H9 (cell line): ENCODE results near the gene FGF21. TPM values are rescaled to one million over a fixed set of nuclear protein-coding genes. Genes with fewer than 3 reads are reported as not detected.

Source experiments
- DNase-seq: peaks from one replicate; pipeline ENCODE4 v3.0.0-alpha.2; 2017
- H2AFZ ChIP-seq: one replicate; pipeline ENCODE4 v1.6.1; 2013; ENCODE audit warnings: mild to moderate bottlenecking, low read length, control low read depth, moderate library complexity
- H2AK5ac ChIP-seq: 2 replicates; pipeline ENCODE4 v1.6.1; 2013; ENCODE audit warnings: low read length, control low read depth, mixed read lengths; ENCODE audit not compliant: insufficient read length
- H2BK120ac ChIP-seq: one replicate; pipeline ENCODE4 v1.6.1; 2013; ENCODE audit warnings: low read depth, mild to moderate bottlenecking, low read length, control low read depth, inconsistent platforms; ENCODE audit not compliant: poor library complexity, severe bottlenecking
- H2BK12ac ChIP-seq: 2 replicates; pipeline ENCODE4 v1.6.1; 2013; ENCODE audit warnings: low read length, control low read depth, mixed read lengths, low read depth; ENCODE audit not compliant: insufficient read length
- H2BK15ac ChIP-seq: 2 replicates; pipeline ENCODE4 v1.6.1; 2013; ENCODE audit warnings: low read depth, low read length, control low read depth
- H2BK20ac ChIP-seq: one replicate; pipeline ENCODE4 v1.6.1; 2013; ENCODE audit warnings: low read depth, mild to moderate bottlenecking, low read length, control low read depth, inconsistent platforms; ENCODE audit not compliant: poor library complexity, severe bottlenecking
- H2BK5ac ChIP-seq: 2 replicates; pipeline ENCODE4 v1.6.1; 2013; ENCODE audit warnings: low read length, control low read depth, mixed read lengths; ENCODE audit not compliant: insufficient read length
- H3K14ac ChIP-seq: 2 replicates; pipeline ENCODE4 v1.6.1; 2013; ENCODE audit warnings: low read length, control low read depth; ENCODE audit not compliant: insufficient read depth
- H3K18ac ChIP-seq: 2 replicates; pipeline ENCODE4 v1.6.1; 2013; ENCODE audit warnings: low read depth, mild to moderate bottlenecking, mixed read lengths, low read length, control low read depth; ENCODE audit not compliant: insufficient read length
- H3K23ac ChIP-seq: 2 replicates; pipeline ENCODE4 v1.6.1; 2013; ENCODE audit warnings: low read length, control low read depth, mixed read lengths, low read depth; ENCODE audit not compliant: insufficient read length
- H3K23me2 ChIP-seq: 2 replicates; pipeline ENCODE4 v1.6.1; 2013; ENCODE audit warnings: low read depth, mild to moderate bottlenecking, mixed read lengths, low read length, control low read depth; ENCODE audit not compliant: insufficient read length, poor library complexity, severe bottlenecking
- H3K27ac ChIP-seq: 2 replicates; pipeline ENCODE4 v1.5.1; 2013; ENCODE audit warnings: low read length, control low read depth, mixed read lengths, low read depth; ENCODE audit not compliant: insufficient read length
- H3K27me3 ChIP-seq: 2 replicates; pipeline ENCODE4 v1.6.1; 2013; ENCODE audit warnings: low read length, control low read depth, inconsistent platforms; ENCODE audit not compliant: insufficient read depth
- H3K4ac ChIP-seq: 2 replicates; pipeline ENCODE4 v1.6.1; 2013; ENCODE audit warnings: low read depth, mild to moderate bottlenecking, control low read depth, inconsistent platforms, low read length, moderate library complexity
- H3K4me1 ChIP-seq: 2 replicates; pipeline ENCODE4 v1.6.1; 2013; ENCODE audit warnings: low read length, control low read depth, inconsistent platforms; ENCODE audit not compliant: insufficient read depth
- H3K4me2 ChIP-seq: 2 replicates; pipeline ENCODE4 v1.6.1; 2013; ENCODE audit warnings: low read length, control low read depth, mixed read lengths; ENCODE audit not compliant: insufficient read length, insufficient read depth
- H3K56ac ChIP-seq: 2 replicates; pipeline ENCODE4 v1.6.1; 2013; ENCODE audit warnings: low read depth, mild to moderate bottlenecking, mixed read lengths, low read length, control low read depth; ENCODE audit not compliant: insufficient read length
- H3K79me1 ChIP-seq: 2 replicates; pipeline ENCODE4 v1.6.1; 2013; ENCODE audit warnings: low read depth, mild to moderate bottlenecking, moderate library complexity, low read length, control low read depth, inconsistent platforms; ENCODE audit not compliant: insufficient read depth, poor library complexity, severe bottlenecking
- H3K79me2 ChIP-seq: 2 replicates; pipeline ENCODE4 v1.6.1; 2013; ENCODE audit warnings: low read length, control low read depth, inconsistent platforms; ENCODE audit not compliant: insufficient read depth
- H3K9ac ChIP-seq: 2 replicates; pipeline ENCODE4 v1.6.1; 2013; ENCODE audit warnings: low read length, control low read depth, mixed read lengths; ENCODE audit not compliant: insufficient read length; ENCODE audit errors: extremely low read depth
- H3K9me3 ChIP-seq: one replicate; pipeline ENCODE4 v1.6.1; 2013; ENCODE audit warnings: low read depth, low read length, inconsistent platforms; ENCODE audit not compliant: control insufficient read depth
- H3T11ph ChIP-seq: one replicate; pipeline ENCODE4 v1.6.1; 2013; ENCODE audit warnings: mild to moderate bottlenecking, low read length, control low read depth, inconsistent platforms
- H4K20me1 ChIP-seq: one replicate; pipeline ENCODE4 v1.6.1; 2013; ENCODE audit not compliant: control insufficient read depth, insufficient read length, insufficient read depth
- H4K5ac ChIP-seq: 2 replicates; pipeline ENCODE4 v1.6.1; 2013; ENCODE audit warnings: low read depth, mild to moderate bottlenecking, mixed read lengths, low read length, control low read depth; ENCODE audit not compliant: insufficient read length
- H4K8ac ChIP-seq: replicated peaks from 2 replicates; pipeline ENCODE4 v1.6.1; 2013; ENCODE audit warnings: low read length, control low read depth, mixed read lengths, low read depth; ENCODE audit not compliant: insufficient read length
- H4K91ac ChIP-seq: 2 replicates; pipeline ENCODE4 v1.6.1; 2013; ENCODE audit warnings: low read depth, mild to moderate bottlenecking, moderate library complexity, mixed read lengths, low read length, control low read depth; ENCODE audit not compliant: insufficient read length
- H3K27ac Mint-ChIP-seq, 3 experiments: 2 replicates in 2 of 3; 3 replicates in 1 of 3; pipeline ENCODE4 v1.8.0; 2020 to 2021; ENCODE audit warnings: mixed read lengths in 3 of 3, mild to moderate bottlenecking in 1 of 3, moderate library complexity in 1 of 3
- H3K27me3 Mint-ChIP-seq: 2 replicates; pipeline ENCODE4 v1.8.0; 2021; ENCODE audit warnings: low read depth, mild to moderate bottlenecking, moderate library complexity, mixed read lengths
- H3K36me3 Mint-ChIP-seq, 3 experiments: 2 replicates in 2 of 3; 3 replicates in 1 of 3; pipeline ENCODE4 v1.8.0; 2020 to 2021; ENCODE audit warnings: low read depth in 3 of 3, mixed read lengths in 3 of 3; ENCODE audit not compliant: insufficient read depth in 1 of 3
- H3K4me1 Mint-ChIP-seq, 2 experiments: 2 replicates each; pipeline ENCODE4 v1.8.0; 2020; ENCODE audit warnings: mixed read lengths in 2 of 2
- H3K4me3 Mint-ChIP-seq, 2 experiments: 2 replicates in 1 of 2; 3 replicates in 1 of 2; pipeline ENCODE4 v1.8.0; 2020 to 2021; ENCODE audit warnings: mild to moderate bottlenecking in 2 of 2, mixed read lengths in 2 of 2, moderate library complexity in 1 of 2
- H3K9me3 Mint-ChIP-seq, 2 experiments: 2 replicates in 1 of 2; 3 replicates in 1 of 2; pipeline ENCODE4 v1.8.0; 2020; ENCODE audit warnings: mild to moderate bottlenecking in 2 of 2, mixed read lengths in 2 of 2, moderate library complexity in 1 of 2
- CTCF ChIP-seq: fragments of 200-600 bp; sonication (generic); conservative IDR thresholded peaks from 3 replicates; pipeline ENCODE4 v1.8.0; 2021; ENCODE audit warnings: antibody characterized with exemption, mild to moderate bottlenecking
- WGBS: extraction: QIAGEN DNeasy Blood & Tissue Kit; methylation state at CpG from one replicate; pipeline ENCODE4 v1.1.7; 2013; ENCODE audit warnings: missing lambda C conversion rate, low lambda C conversion rate, mixed read lengths; ENCODE audit not compliant: insufficient read length; ENCODE audit errors: extremely low coverage; 5-methylcytosine and 5-hydroxymethylcytosine counted together
- total RNA-seq: library from RNA; stranded (reverse); gene quantifications from 2 replicates; pipeline ENCODE4 v1.2.1, GENCODE V29; 2021

FGF21 gene
- total RNA-seq, 1 experiment from 2014 or later, result 0.90 TPM

GRCh38 chr19:48739404-48740163 lies 15.7 kb upstream of the FGF21 start:
- H3K79me2 ChIP-seq, result no peaks in the 10 kb centered on the region
- peaks cover 2 to 4% (median 3%) of the 10 kb centered on the region in 3 experiments; a peak in 3 of 7 replicates for H3K36me3 Mint-ChIP-seq
- H3K56ac ChIP-seq, result no peak overlapping the region
- WGBS, result no CpG with 5 or more reads among the region's 51 CpGs
- no peaks in the 10 kb centered on the region; the same call in 1 of the 2 replicates for H3K27me3 ChIP-seq
- no peak overlapping the region for H3K14ac ChIP-seq
- H2AK5ac ChIP-seq, result no peak overlapping the region
- DNase-seq, result no peak
- no peak overlapping the region for H3K18ac ChIP-seq
- H4K8ac ChIP-seq, result no peak overlapping the region
- H3K27ac ChIP-seq, result no peak overlapping the region
- H3T11ph ChIP-seq, result no peak overlapping the region
- H2BK15ac ChIP-seq, result no peak overlapping the region
- no peaks in the 10 kb centered on the region for H3K79me1 ChIP-seq
- no peak overlapping the region for H3K9ac ChIP-seq
- H3K4me1 ChIP-seq, result no peaks in the 10 kb centered on the region; the same call in 1 of the 2 replicates
- H4K5ac ChIP-seq, result no peak overlapping the region
- no peak overlapping the region for H3K23ac ChIP-seq
- no peak for TF ChIP-seq CTCF
- no peak overlapping the region for H2BK5ac ChIP-seq
- H3K9me3 Mint-ChIP-seq, result no peaks in the 10 kb centered on the region
- no peak overlapping the region for H2BK12ac ChIP-seq
- H3K4me1 Mint-ChIP-seq, result peaks cover 23 to 51% of the 10 kb centered on the region in 2 experiments
- H3K4ac ChIP-seq, result no peak overlapping the region
- H3K4me3 Mint-ChIP-seq, result peak overlapping the region; percentile 36 to 76
- peak overlapping the region; percentile 54 for H3K4me2 ChIP-seq
- no peak overlapping the region for H2BK20ac ChIP-seq
- peaks cover 21% of the 10 kb centered on the region for H3K27me3 Mint-ChIP-seq
- peaks cover 9% of the 10 kb centered on the region for H3K23me2 ChIP-seq
- H4K91ac ChIP-seq, result no peak overlapping the region
- H2BK120ac ChIP-seq, result no peak overlapping the region
- no peaks in the 10 kb centered on the region for H4K20me1 ChIP-seq
- no peak overlapping the region for H3K27ac Mint-ChIP-seq
- no peaks in the 10 kb centered on the region for H3K9me3 ChIP-seq
- no peak overlapping the region for H2AFZ ChIP-seq
